Spleen (tissue), 11 donors: ENCODE data around the gene VWA3A. TPM values are rescaled to one million over a fixed set of nuclear protein-coding genes. Genes with fewer than 3 reads are reported as not detected.

Experiments
- DNase-seq: peaks from one replicate; pipeline ENCODE4 v3.0.0-alpha.2; 2020
- H3K27ac ChIP-seq, 8 donors: fragments of 200-600 bp; sonication (generic) in 7 of 8; 1 replicate in 4 of 8; 2 replicates in 4 of 8; pipeline versions ENCODE4 v1.5.0 to v1.8.0; 2016 to 2021; ENCODE audit warnings: inconsistent platforms in 4 of 8, mild to moderate bottlenecking in 4 of 8, moderate library complexity in 1 of 8
- H3K27me3 ChIP-seq, 7 donors: fragments of 200-600 bp; sonication (generic) in 6 of 7; replicated peaks in 1 of 7; 1 replicate in 4 of 7; 2 replicates in 3 of 7; pipeline versions ENCODE4 v1.5.0 to v1.8.0; 2016 to 2021; ENCODE audit warnings: inconsistent platforms in 3 of 7, mild to moderate bottlenecking in 1 of 7
- H3K36me3 ChIP-seq, 6 donors: fragments of 200-600 bp; sonication (generic) in 5 of 6; 1 replicate in 4 of 6; 2 replicates in 2 of 6; pipeline versions ENCODE4 v1.5.0 to v1.8.0; 2016 to 2021; ENCODE audit warnings: inconsistent platforms in 2 of 6
- H3K4me1 ChIP-seq, 6 donors: fragments of 200-600 bp; sonication (generic) in 5 of 6; 1 replicate in 3 of 6; 2 replicates in 3 of 6; pipeline versions ENCODE4 v1.5.0 to v1.8.0; 2016 to 2021; ENCODE audit warnings: inconsistent platforms in 3 of 6
- H3K4me3 ChIP-seq, 8 donors: fragments of 200-600 bp; sonication (generic) in 7 of 8; 1 replicate in 4 of 8; 2 replicates in 4 of 8; pipeline versions ENCODE4 v1.5.0 to v1.8.0; 2016 to 2021; ENCODE audit warnings: inconsistent platforms in 4 of 8, mild to moderate bottlenecking in 4 of 8, moderate library complexity in 2 of 8
- H3K9me3 ChIP-seq, 8 donors: fragments of 200-600 bp; sonication (generic) in 7 of 8; 1 replicate in 4 of 8; 2 replicates in 4 of 8; pipeline versions ENCODE4 v1.5.0 to v1.8.0; 2016 to 2021; ENCODE audit warnings: inconsistent platforms in 4 of 8
- POLR2A ChIP-seq, 3 donors: fragments of 450-650 bp; IDR thresholded peaks; one replicate each; pipeline ENCODE4 v1.5.1; 2017; ENCODE audit warnings: antibody characterized with exemption in 3 of 3, mild to moderate bottlenecking in 1 of 3
- POLR2AphosphoS5 ChIP-seq, 3 donors: sonication (generic); formaldehyde crosslinking; IDR thresholded peaks; one replicate each; pipeline ENCODE4 v1.5.1; 2017; ENCODE audit warnings: antibody characterized with exemption in 3 of 3
- WGBS, 5 donors: extraction: QIAGEN DNeasy Blood & Tissue Kit in 3 of 5; methylation state at CpG; one replicate each; pipeline versions ENCODE4 v1.1.5 to v1.1.7; 2013 to 2018; 5-methylcytosine and 5-hydroxymethylcytosine counted together
- intact Hi-C: fragments of 100-400 bp; cut with DNase I; formaldehyde crosslinking; loops from one replicate; pipeline ENCODE4 v1.15.0; 2023; ENCODE audit warnings: low total_unique reads
- polyA plus RNA-seq, 3 donors: library from polyadenylated mRNA; stranded (reverse); fragments of 200-250 nt; gene quantifications; one replicate each; pipeline ENCODE4 v1.2.1, GENCODE V29; 2013
- total RNA-seq, 7 donors: library from RNA; depleted of rRNA in 3 of 7; stranded (reverse); fragments of >200 nt in 3 of 7; fragmentation: NEBNext Ultra II Directional in 4 of 7; extraction: Animal tissue kit (Norgen Biotek cat#: 25700) in 4 of 7; gene quantifications; one replicate each; pipeline versions ENCODE4 v1.1.0 to v1.2.1, GENCODE V29; 2016 to 2021
- TF ChIP-seq, protein P1 (sequence below), 11 experiments: fragments of 200-600 bp in 7 of 11; fragments of 450-650 bp in 4 of 11; sonication (generic) in 4 of 11; IDR thresholded peaks in 8 of 11; conservative IDR thresholded peaks in 3 of 11; 1 replicate in 7 of 11; 2 replicates in 4 of 11; pipeline versions ENCODE4 v1.4.0 to v1.8.0; 2016 to 2021; ENCODE audit warnings: antibody characterized with exemption in 11 of 11, inconsistent platforms in 4 of 11, mild to moderate bottlenecking in 1 of 11
- donor health status: healthy with polysubstance abuse.
- donor health status: DM: no; HTN: no; CAD: no; lungs with moderate emphysema.
- donor health status: DM: no; HTN: no; CAD: no.
- donor health status: Bipolar disorder and iron deficiency.
- donor health status: healthy.
- donor health status: DM: no; HTN: no; CAD: no.
- donor health status: DM: yes; HTN: yes; CAD: no.

The VWA3A gene
- total and polyA plus RNA-seq, 10 donors = 0.08 to 2.1 (median 0.30) TPM; not detected in 2

DNA sequence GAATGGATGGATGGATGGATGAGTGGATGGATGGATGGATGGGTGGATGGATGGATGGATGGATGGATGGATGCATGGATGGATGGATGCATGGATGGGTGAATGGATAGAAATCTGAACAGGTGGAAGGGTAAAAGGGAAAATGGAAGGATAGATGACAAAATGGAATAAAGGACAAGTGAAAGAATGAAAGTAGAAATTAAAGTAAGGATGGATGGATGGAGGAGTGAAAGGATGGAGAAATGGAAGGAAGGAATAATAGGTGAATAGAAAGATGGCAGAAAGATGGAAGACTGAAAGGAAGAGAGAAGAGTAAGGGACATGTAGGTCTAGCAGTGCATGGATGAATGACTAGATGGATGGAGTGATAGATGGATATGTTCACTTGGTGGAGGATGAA lies 29.9 kb downstream of the VWA3A start:
- Histone ChIP-seq H3K27me3 (no peaks in the 10 kb centered on the region), H3K4me3 (no peak overlapping the region), H3K27ac (no peak overlapping the region), H3K9me3 (no peaks in the 10 kb centered on the region), H3K4me1 (no peaks in the 10 kb centered on the region), H3K36me3 (no peaks in the 10 kb centered on the region)
- intact Hi-C loops = no loop called here
- DNase-seq = no peak
- TF ChIP-seq, protein P1, sequence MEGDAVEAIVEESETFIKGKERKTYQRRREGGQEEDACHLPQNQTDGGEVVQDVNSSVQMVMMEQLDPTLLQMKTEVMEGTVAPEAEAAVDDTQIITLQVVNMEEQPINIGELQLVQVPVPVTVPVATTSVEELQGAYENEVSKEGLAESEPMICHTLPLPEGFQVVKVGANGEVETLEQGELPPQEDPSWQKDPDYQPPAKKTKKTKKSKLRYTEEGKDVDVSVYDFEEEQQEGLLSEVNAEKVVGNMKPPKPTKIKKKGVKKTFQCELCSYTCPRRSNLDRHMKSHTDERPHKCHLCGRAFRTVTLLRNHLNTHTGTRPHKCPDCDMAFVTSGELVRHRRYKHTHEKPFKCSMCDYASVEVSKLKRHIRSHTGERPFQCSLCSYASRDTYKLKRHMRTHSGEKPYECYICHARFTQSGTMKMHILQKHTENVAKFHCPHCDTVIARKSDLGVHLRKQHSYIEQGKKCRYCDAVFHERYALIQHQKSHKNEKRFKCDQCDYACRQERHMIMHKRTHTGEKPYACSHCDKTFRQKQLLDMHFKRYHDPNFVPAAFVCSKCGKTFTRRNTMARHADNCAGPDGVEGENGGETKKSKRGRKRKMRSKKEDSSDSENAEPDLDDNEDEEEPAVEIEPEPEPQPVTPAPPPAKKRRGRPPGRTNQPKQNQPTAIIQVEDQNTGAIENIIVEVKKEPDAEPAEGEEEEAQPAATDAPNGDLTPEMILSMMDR (IDR thresholded peaks at IDR 0.05 in 8 of 11, conservative IDR thresholded peaks at IDR 0.05 in 3 of 11) = no peak
- TF ChIP-seq POLR2A (IDR thresholded peaks at IDR 0.05) (no peak), POLR2AphosphoS5 (IDR thresholded peaks at IDR 0.05) (no peak)

DNA sequence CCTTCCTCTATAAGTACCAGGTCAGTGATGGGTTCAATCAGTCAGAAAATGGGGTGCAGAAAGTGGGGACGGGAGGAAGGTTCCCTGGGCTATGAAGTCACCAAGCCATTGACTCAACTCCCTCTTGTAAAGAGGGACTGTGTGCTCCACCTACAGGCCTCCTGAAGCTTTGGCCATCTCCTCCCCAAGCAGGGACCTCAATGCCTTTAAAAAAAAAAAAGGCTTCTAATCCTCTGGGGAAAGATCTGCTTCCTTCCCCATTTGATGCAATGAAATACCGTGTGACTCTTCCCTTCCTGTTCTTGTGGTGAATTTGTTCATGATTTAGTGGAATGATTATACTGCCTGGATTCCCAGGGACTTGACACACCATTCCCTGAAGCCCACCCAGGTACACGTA lies 30.8 kb downstream of the VWA3A start:
- TF ChIP-seq, protein P1 (IDR thresholded peaks at IDR 0.05 in 8 of 11, conservative IDR thresholded peaks at IDR 0.05 in 3 of 11) = no peak
- TF ChIP-seq POLR2A (IDR thresholded peaks at IDR 0.05) (no peak), POLR2AphosphoS5 (IDR thresholded peaks at IDR 0.05) (no peak)
- intact Hi-C loops = no loop called here
- DNase-seq = no peak
- no peaks in the 10 kb centered on the region for H3K36me3 ChIP-seq
- no peak overlapping the region for H3K4me3 ChIP-seq
- no peaks in the 10 kb centered on the region for H3K4me1 ChIP-seq
- no peak overlapping the region for H3K27ac ChIP-seq
- no peaks in the 10 kb centered on the region for H3K27me3 ChIP-seq
- H3K9me3 ChIP-seq = peaks cover 0 to 2% (median 0%) of the 10 kb centered on the region in 8 donors
- 30 to 48% (median 37%) methylated on average over 3 of the region's 3 CpGs for WGBS, 5 donors

DNA sequence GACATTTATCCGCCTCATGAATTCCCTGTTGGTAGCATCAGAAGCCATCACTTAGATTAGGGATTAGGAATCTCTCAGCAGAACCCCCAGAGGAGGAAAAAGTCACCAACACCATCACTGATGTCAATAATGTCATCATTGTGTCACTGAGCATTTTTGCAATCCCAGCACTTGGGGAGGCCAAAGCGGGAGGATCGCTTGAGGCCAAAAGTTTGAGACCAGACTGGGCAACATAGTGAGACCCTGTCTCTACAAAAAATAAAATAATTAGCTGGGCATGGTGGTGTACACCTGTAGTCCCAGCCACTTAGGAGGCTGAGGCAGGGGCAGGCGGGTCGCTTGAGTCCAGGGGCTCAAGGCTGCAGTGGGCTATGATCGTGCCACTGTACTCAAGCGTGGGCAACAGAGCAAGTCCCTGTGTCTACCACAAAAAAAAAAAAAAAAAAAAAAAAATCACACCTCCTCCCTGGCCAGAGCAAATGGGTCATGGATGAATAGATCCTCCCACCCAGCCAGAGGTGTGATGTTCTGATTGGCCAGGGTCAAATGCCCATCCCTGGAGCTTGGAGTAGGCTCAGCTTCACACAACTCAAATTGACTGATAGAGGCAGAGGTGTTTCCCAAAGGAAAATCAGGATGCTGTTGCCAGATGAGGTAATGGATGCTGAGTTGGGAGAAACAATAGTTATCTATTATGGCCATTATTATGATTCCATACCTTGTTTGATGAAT lies 31.6 kb downstream of the VWA3A start:
- Histone ChIP-seq H3K9me3 (peaks cover 0 to 8% (median 0%) of the 10 kb centered on the region in 8 donors), H3K36me3 (no peaks in the 10 kb centered on the region), H3K27me3 (no peaks in the 10 kb centered on the region), H3K27ac (no peak overlapping the region), H3K4me1 (no peaks in the 10 kb centered on the region), H3K4me3 (no peak overlapping the region)
- no peak for DNase-seq
- 88 to 98% (median 90%) methylated on average over 7 of the region's 7 CpGs for WGBS, 5 donors
- intact Hi-C loops = no loop called here
- TF ChIP-seq POLR2A (IDR thresholded peaks at IDR 0.05) = no peak
- TF ChIP-seq POLR2AphosphoS5 (IDR thresholded peaks at IDR 0.05) = no peak
- TF ChIP-seq, protein P1 (IDR thresholded peaks at IDR 0.05 in 8 of 11, conservative IDR thresholded peaks at IDR 0.05 in 3 of 11) = no peak

DNA sequence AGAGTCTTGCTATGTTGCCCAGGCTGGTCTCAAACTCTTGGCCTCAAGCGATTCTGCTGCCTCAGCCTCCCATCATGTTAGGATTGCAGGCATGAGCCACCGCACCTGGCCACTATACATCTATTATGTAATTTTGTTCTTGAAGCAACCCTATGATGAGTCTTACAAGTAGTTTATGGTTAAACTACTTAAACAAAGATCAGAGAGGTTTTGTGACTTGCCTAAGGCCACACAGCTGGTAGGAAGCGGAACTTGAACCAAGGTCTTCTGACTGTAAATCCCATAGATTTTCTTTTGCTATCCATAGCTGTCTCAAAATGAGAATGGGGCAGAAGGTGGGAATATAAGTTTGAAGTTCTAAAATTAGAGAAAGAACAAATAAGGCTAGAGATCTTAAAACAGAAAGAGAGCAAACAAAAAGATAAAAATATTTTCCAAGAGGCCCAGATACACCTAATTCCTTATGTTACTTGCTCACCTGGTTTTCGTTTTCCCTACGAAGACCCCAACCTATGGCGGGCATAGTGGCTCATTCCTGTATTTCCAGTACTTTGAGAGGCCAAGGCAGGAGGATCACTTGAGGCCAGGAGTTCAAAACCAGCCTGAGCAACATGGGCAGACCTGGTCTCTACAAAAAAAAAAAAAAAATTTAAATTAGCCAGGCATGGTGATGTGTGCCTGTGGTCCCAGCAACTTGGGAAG lies 32.4 kb downstream of the VWA3A start:
- no peak overlapping the region for H3K27ac ChIP-seq
- no peak overlapping the region for H3K4me3 ChIP-seq
- H3K36me3 ChIP-seq = no peaks in the 10 kb centered on the region
- H3K27me3 ChIP-seq = no peaks in the 10 kb centered on the region
- no peak for DNase-seq
- WGBS, 5 donors = 90 to 96% (median 91%) methylated on average over 6 of the region's 6 CpGs
- H3K4me1 ChIP-seq = no peaks in the 10 kb centered on the region
- peaks cover 0 to 8% (median 0%) of the 10 kb centered on the region in 8 donors for H3K9me3 ChIP-seq
- intact Hi-C loops = no loop called here
- TF ChIP-seq POLR2AphosphoS5 (IDR thresholded peaks at IDR 0.05) (no peak), POLR2A (IDR thresholded peaks at IDR 0.05) (no peak)
- TF ChIP-seq, protein P1 (IDR thresholded peaks at IDR 0.05 in 8 of 11, conservative IDR thresholded peaks at IDR 0.05 in 3 of 11) = no peak
